GM18868 (cell line): ENCODE results near the gene RERE.

Experiments used
- ATAC-seq: cut with Tn5 transposase; IDR thresholded peaks from one replicate; pipeline ENCODE4 v1.9.1; 2021; ENCODE audit warnings: mild to moderate bottlenecking, moderate library complexity; ENCODE audit not compliant: unreplicated experiment

The RERE gene

DNA sequence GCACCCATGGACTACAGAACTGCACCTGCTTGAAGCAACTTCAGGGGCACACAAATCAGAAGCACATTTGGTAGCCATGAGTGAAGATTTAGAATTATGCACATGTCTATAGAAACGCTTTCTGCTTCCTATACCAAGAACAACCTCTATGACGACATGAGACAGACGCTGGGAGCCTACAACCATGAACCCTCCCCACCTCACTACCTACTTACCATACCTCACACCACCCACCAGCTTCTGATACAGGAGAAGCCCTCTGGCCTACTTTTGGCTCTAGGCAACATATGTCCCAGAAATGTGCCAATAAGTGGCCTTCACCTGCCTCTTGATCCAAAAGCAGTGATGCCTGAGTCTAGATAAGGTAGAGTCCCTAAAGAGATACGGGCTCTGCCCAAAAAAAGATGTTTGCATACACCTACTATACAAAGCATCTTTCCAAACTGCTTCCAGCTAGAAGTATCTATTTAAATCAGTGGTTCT is 441.0 kb downstream of the RERE start:
- ATAC-seq = no peak

- no peak for ATAC-seq
These were observed 442.6 kb downstream of the RERE start for GRCh38 chr1:8374812-8375211.

GRCh38 chr1:8374356-8374755 is 443.1 kb downstream of the RERE start:
- no peak for ATAC-seq

DNA sequence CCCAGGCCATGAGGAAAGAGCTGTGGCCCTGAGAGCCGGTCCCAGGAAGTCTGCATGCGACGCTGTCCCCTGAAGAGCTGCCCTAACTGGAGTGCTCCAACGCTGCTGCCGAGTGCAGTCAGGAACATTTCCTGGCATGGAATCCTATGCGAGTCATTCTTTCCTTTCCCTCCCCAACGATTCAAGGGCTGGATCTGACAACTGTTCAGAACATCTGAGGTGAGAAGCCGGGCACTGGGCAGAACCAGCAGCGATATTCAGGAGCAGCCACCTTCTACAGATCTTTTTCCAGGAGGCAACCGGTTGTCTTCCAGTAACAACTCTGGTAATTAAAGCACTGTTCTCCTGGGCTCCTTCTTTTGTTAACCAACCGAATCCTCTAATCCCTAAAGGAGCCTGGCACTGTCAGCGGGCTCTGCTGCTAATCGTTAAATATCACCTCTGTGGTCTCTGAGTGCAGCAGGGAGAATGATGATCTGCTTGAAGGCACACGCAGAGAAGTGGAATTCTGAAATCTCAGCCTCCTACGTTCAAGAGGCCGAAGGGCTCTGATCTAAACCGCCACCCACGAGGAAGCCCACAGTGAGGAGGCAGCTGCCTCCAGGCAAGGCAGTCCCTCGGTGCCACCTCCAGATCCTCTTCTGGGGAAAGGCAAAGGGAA is 443.7 kb downstream of the RERE start:
- ATAC-seq = no peak

DNA sequence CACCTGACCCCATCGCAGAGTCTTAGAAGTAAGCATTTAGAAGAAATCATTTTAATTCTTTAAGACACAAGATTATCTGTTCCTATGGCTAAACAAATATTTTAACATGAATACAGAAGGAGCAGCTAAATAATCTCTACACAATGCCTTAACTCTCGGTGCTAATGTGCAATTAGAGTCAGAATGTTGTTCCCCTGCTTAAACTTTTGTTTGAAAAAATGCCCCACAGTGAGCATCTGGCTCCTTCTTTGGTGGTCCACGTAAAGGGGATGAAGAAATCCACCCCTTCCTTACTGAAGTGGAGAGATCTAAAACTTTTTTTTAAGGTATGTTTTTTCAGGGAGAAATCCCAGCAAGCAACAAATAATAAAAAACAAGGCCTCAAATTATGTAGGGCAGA is 444.3 kb downstream of the RERE start:
- no peak for ATAC-seq

GRCh38 chr1:8371372-8371991 is 446.0 kb downstream of the RERE start:
- ATAC-seq = no peak

DNA sequence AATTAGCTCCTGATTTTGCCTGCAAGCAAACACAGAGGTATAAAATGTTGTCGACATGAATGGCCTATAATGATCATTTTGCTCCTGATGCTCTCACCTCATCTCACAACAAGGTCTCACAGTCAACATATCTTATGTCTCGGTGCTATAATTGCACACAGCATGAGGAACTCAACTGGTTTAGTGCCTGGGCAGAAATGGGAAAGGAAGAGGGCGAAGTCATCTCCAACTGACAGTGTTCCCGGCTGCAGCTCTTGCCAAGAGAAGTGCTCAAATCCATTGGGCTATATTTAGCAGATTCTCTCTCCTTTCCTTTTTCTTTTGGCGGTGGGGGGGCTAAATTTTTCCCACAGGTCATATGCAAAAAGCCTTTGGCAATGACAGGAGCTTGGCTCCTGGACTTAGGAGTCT is 446.5 kb downstream of the RERE start:
- ATAC-seq = no peak

- no peak for ATAC-seq
These were observed 447.2 kb downstream of the RERE start for GRCh38 chr1:8370046-8370881.

- no peak for ATAC-seq
These were observed 448.3 kb downstream of the RERE start for GRCh38 chr1:8368956-8369639.

- ATAC-seq = no peak
These were observed 449.8 kb downstream of the RERE start for GRCh38 chr1:8367571-8368194.

- ATAC-seq = no peak
These were observed 451.6 kb downstream of the RERE start for GRCh38 chr1:8365661-8366362.

DNA sequence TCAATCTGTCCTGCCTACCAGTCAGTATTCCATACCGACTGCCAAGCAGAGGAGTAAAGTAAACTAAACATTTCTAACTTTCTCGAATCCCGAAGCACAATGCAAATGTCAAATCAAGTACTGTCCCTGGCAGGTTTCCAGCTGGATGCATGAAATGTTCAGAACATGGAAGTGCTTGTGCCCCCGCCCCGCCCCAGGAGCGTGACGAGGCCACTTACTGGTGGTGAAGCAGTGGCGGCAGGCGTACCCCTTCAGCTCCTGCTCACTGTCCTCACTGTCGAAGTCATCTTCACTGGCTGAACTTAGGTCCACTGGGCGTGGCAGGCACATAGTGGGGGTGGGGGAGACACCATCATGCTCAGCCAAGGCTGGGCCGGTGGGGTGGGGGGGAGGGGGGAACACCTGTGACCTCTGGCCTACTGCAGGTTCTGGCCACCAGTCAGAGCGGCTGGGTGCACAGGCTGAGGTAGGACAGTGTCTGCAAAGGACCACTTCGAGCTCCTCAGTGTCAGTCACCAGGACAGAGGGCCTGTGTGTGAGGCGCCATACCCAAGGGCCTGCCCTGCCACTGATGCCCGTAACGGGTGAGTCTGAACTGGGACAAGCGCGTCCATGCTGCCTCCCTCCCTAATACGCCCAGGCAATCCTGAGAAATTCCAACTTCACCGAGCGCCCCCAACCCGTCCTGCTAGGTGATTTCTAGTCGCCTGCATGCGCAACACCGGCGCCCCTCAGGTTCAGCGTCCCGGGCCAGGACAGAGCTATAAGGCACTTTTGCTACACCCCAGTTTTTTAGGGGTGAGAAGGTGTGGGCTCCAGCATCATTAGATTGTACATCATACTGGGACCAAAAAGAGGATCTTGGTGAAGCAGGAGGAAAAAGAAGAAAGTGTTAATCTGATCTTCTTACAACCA is 452.7 kb downstream of the RERE start:
- ATAC-seq = no peak

DNA sequence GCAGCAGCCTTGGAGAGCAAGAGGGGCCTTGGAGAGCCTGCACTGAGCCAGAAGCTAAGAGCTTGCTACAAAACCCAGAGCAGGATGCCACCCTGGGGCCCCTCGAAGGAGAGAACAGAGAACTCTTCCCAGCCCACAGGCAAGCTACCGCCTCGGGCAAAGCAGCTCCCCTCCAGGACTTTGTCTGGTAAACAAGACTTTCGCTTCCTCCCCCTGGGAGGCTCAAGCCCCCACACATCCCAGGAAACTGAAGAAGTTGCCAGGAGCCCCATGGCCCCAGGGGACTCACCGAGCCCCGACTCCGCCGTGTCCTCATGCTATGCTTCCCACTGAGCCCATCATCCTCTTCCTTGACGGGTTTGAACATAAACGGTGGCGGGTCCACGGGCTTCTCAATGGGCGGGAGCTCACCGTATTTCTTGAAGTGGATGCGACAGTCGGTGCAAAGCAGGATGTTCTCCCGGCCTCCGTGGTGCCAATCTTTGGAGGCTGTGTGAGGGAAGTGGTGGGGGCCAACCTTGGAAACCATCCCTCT is 453.6 kb downstream of the RERE start:
- no peak for ATAC-seq

DNA sequence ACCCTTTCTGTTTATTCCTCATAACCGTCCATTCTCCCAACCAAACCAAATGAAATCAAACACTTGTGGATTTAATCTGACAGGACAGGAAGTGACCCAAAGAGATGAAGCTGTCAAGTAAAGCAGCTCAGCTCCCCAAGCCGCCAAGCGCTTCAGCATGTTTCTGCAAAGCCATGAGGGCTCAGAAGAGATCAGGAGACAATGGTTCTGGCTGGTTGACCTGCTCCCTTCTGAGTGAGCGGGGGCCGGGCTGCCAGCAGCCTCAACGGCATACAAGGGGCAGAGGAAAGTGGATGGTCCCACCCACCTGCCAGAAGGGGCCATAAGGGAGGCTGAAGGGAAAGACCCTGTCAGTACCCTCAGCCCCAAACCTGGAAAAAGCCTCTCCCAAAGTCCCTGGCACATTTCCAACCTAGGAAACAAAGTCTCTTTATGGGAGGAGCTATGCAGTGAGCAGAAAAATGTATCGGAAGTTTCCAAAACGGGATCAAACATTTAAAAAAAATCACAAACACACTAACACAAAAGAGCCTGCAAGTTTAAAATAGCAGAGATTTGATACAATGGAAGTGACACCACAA is 454.2 kb downstream of the RERE start:
- no peak for ATAC-seq

GRCh38 chr1:8362701-8363101 is 454.7 kb downstream of the RERE start:
- ATAC-seq = no peak

DNA sequence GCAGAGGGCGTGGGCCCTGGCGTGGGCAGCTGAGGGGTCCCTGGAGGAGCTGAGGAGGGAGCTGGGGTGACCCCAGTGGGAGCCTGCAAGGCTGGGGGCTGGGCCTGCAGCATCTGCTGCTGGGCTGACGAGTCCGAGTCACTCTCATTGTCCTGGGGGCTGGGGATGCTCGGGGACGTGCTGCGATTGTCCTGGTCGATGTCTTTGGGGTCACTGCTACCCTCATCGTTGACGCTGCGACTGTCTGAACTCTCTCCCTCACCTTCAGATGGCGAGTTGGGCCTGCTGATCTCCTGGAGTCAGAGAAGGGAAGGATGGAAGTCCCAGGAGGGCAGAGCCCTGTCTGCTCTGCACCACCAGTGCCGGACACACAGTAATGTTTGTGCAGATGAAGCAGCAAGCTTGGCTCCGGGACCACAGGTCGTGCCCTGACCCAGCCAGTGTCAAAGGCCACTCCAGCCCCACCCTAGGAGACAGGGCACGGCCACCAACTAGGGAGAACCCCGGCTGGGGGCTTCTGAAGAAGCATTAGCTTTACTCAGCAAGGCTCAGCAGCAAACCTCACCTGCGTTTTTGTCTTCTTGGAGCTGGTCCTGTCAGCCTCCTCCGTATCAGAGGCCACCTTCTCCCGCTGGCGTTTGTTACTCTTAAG is 456.1 kb downstream of the RERE start:
- ATAC-seq = no peak

- no peak for ATAC-seq
These were observed 456.8 kb downstream of the RERE start for GRCh38 chr1:8360493-8361197.
